T-helper 1 cell treated with Interleukin-12 subunit alpha and Interleukin-12 subunit beta and Interleukin-4 antibody, amounts not matched to agents 30 μg/mL and 1 μg/mL, for 36 hours (primary cell): Measurements from ENCODE around the gene CERT1.
"Not testable (repeated sequence)": the region's sequence is repeated elsewhere in the genome, so short reads cannot be mapped to it uniquely, and the experiment has no call there.

Experiments used
- H3K27ac Mint-ChIP-seq: one replicate; pipeline ENCODE4 v1.8.0; 2021; ENCODE audit warnings: mild to moderate bottlenecking, mixed read lengths
- H3K27me3 Mint-ChIP-seq: one replicate; pipeline ENCODE4 v1.8.0; 2021; ENCODE audit warnings: low read depth, mixed read lengths
- H3K36me3 Mint-ChIP-seq: one replicate; pipeline ENCODE4 v1.8.0; 2021; ENCODE audit warnings: low read depth, mixed read lengths
- H3K4me1 Mint-ChIP-seq: one replicate; pipeline ENCODE4 v1.8.0; 2021; ENCODE audit warnings: low read depth, mixed read lengths
- H3K4me3 Mint-ChIP-seq: one replicate; pipeline ENCODE4 v1.8.0; 2021; ENCODE audit warnings: mild to moderate bottlenecking, moderate library complexity, mixed read lengths
- H3K9me3 Mint-ChIP-seq: one replicate; pipeline ENCODE4 v1.8.0; 2021; ENCODE audit warnings: mixed read lengths

CERT1 gene

GRCh38 chr5:75511435-75512382, at the start of gene CERT1, which contains the start of gene POLK:
TSS of gene CERT1 (minus strand) at chr5:75511629. CDS start at chr5:75511207, 422 bp downstream.
TSS of gene POLK (plus strand) at chr5:75511891.
- peaks cover 4% of the 10 kb centered on the region for H3K9me3 Mint-ChIP-seq
- no peaks in the 10 kb centered on the region for H3K27me3 Mint-ChIP-seq
- H3K36me3 Mint-ChIP-seq, result peaks cover 12% of the 10 kb centered on the region
- H3K4me1 Mint-ChIP-seq, result peaks cover 46% of the 10 kb centered on the region
- H3K27ac Mint-ChIP-seq, result peak within 1 kb of the TSS; percentile 94
- peak within 1 kb of the TSS; percentile 98 for H3K4me3 Mint-ChIP-seq

- peaks cover 78% of the 10 kb centered on the region for H3K36me3 Mint-ChIP-seq
Measured at GRCh38 chr5:75560655-75561054, 49.2 kb upstream of the CERT1 start.

GRCh38 chr5:75558981-75559632, 47.7 kb upstream of the CERT1 start:
- Mint-ChIP-seq H3K9me3 (peaks cover 41% of the 10 kb centered on the region), H3K36me3 (peaks cover 75% of the 10 kb centered on the region), H3K27ac (no peak overlapping the region), H3K4me3 (no peak overlapping the region), H3K4me1 (peaks cover 9% of the 10 kb centered on the region), H3K27me3 (no peaks in the 10 kb centered on the region)

More at GRCh38 chr5:75560655-75561054, 49.2 kb upstream of the CERT1 start:
- peaks cover 10% of the 10 kb centered on the region for H3K4me1 Mint-ChIP-seq
- H3K4me3 Mint-ChIP-seq, H3K27ac Mint-ChIP-seq, H3K27me3 Mint-ChIP-seq: not testable (repeated sequence)
- H3K9me3 Mint-ChIP-seq, result peaks cover 51% of the 10 kb centered on the region

GRCh38 chr5:75558221-75558620, 46.8 kb upstream of the CERT1 start:
- peaks cover 32% of the 10 kb centered on the region for H3K9me3 Mint-ChIP-seq
- H3K27ac Mint-ChIP-seq, result no peak overlapping the region
- H3K36me3 Mint-ChIP-seq, result peaks cover 75% of the 10 kb centered on the region
- H3K4me1 Mint-ChIP-seq, result peaks cover 9% of the 10 kb centered on the region
- H3K27me3 Mint-ChIP-seq, result no peaks in the 10 kb centered on the region
- no peak overlapping the region for H3K4me3 Mint-ChIP-seq

GRCh38 chr5:75553358-75553757, 41.9 kb upstream of the CERT1 start:
- no peak overlapping the region for H3K4me3 Mint-ChIP-seq
- H3K36me3 Mint-ChIP-seq, result peaks cover 57% of the 10 kb centered on the region
- no peaks in the 10 kb centered on the region for H3K27me3 Mint-ChIP-seq
- H3K9me3 Mint-ChIP-seq, result peaks cover 10% of the 10 kb centered on the region
- H3K4me1 Mint-ChIP-seq, result peaks cover 6% of the 10 kb centered on the region
- no peak overlapping the region for H3K27ac Mint-ChIP-seq

- Mint-ChIP-seq H3K4me3 (no peak overlapping the region), H3K27me3 (no peaks in the 10 kb centered on the region), H3K27ac (no peak overlapping the region), H3K9me3 (peaks cover 10% of the 10 kb centered on the region), H3K4me1 (peaks cover 3% of the 10 kb centered on the region), H3K36me3 (peaks cover 51% of the 10 kb centered on the region)
Measured at GRCh38 chr5:75552764-75553163, 41.3 kb upstream of the CERT1 start.

- Mint-ChIP-seq H3K27ac (no peak overlapping the region), H3K27me3 (no peaks in the 10 kb centered on the region), H3K36me3 (peaks cover 39% of the 10 kb centered on the region), H3K9me3 (peaks cover 4% of the 10 kb centered on the region), H3K4me3 (no peak overlapping the region), H3K4me1 (no peaks in the 10 kb centered on the region)
Measured at GRCh38 chr5:75551471-75551870, 40.0 kb upstream of the CERT1 start.

GRCh38 chr5:75550597-75550996, 39.2 kb upstream of the CERT1 start:
- Mint-ChIP-seq H3K27ac (no peak overlapping the region), H3K4me3 (no peak overlapping the region), H3K36me3 (peaks cover 33% of the 10 kb centered on the region), H3K9me3 (peaks cover 4% of the 10 kb centered on the region), H3K4me1 (no peaks in the 10 kb centered on the region), H3K27me3 (no peaks in the 10 kb centered on the region)

GRCh38 chr5:75547812-75548211, 36.4 kb upstream of the CERT1 start:
- H3K36me3 Mint-ChIP-seq, result peaks cover 24% of the 10 kb centered on the region
- H3K4me1 Mint-ChIP-seq, result peaks cover 2% of the 10 kb centered on the region
- H3K9me3 Mint-ChIP-seq, result peaks cover 4% of the 10 kb centered on the region
- H3K27ac Mint-ChIP-seq, result no peak overlapping the region
- no peak overlapping the region for H3K4me3 Mint-ChIP-seq
- no peaks in the 10 kb centered on the region for H3K27me3 Mint-ChIP-seq

GRCh38 chr5:75546830-75547229, 35.4 kb upstream of the CERT1 start:
- no peaks in the 10 kb centered on the region for H3K27me3 Mint-ChIP-seq
- peaks cover 4% of the 10 kb centered on the region for H3K9me3 Mint-ChIP-seq
- peaks cover 23% of the 10 kb centered on the region for H3K36me3 Mint-ChIP-seq
- H3K4me3 Mint-ChIP-seq, result no peak overlapping the region
- peaks cover 2% of the 10 kb centered on the region for H3K4me1 Mint-ChIP-seq
- H3K27ac Mint-ChIP-seq, result no peak overlapping the region

- Mint-ChIP-seq H3K9me3 (peaks cover 4% of the 10 kb centered on the region), H3K4me3 (no peak overlapping the region), H3K36me3 (peaks cover 20% of the 10 kb centered on the region), H3K27me3 (no peaks in the 10 kb centered on the region), H3K27ac (no peak overlapping the region), H3K4me1 (peaks cover 2% of the 10 kb centered on the region)
Measured at GRCh38 chr5:75545131-75545530, 33.7 kb upstream of the CERT1 start.

- H3K9me3 Mint-ChIP-seq, result peaks cover 18% of the 10 kb centered on the region
- H3K4me1 Mint-ChIP-seq, result peaks cover 5% of the 10 kb centered on the region
- no peak overlapping the region for H3K4me3 Mint-ChIP-seq
- H3K27me3 Mint-ChIP-seq, result no peaks in the 10 kb centered on the region
- H3K36me3 Mint-ChIP-seq, result peaks cover 26% of the 10 kb centered on the region
- H3K27ac Mint-ChIP-seq, result no peak overlapping the region
Measured at GRCh38 chr5:75538211-75538610, 26.8 kb upstream of the CERT1 start.

GRCh38 chr5:75536694-75537360, 25.4 kb upstream of the CERT1 start:
- H3K36me3 Mint-ChIP-seq, result peaks cover 34% of the 10 kb centered on the region
- H3K27me3 Mint-ChIP-seq, result no peaks in the 10 kb centered on the region
- no peak overlapping the region for H3K4me3 Mint-ChIP-seq
- no peak overlapping the region for H3K27ac Mint-ChIP-seq
- peaks cover 5% of the 10 kb centered on the region for H3K4me1 Mint-ChIP-seq
- H3K9me3 Mint-ChIP-seq, result peaks cover 29% of the 10 kb centered on the region

GRCh38 chr5:75536147-75536546, 24.7 kb upstream of the CERT1 start:
- H3K27me3 Mint-ChIP-seq, result no peaks in the 10 kb centered on the region
- H3K36me3 Mint-ChIP-seq, result peaks cover 34% of the 10 kb centered on the region
- peaks cover 5% of the 10 kb centered on the region for H3K4me1 Mint-ChIP-seq
- no peak overlapping the region for H3K27ac Mint-ChIP-seq
- H3K9me3 Mint-ChIP-seq, result peaks cover 29% of the 10 kb centered on the region
- H3K4me3 Mint-ChIP-seq, result no peak overlapping the region
